HG03442 (cell line): ENCODE results near the gene RP2.

ENCODE experiments used
- ATAC-seq: cut with Tn5 transposase; IDR thresholded peaks from one replicate; pipeline ENCODE4 v1.9.1; 2021; ENCODE audit warnings: mild to moderate bottlenecking, moderate library complexity; ENCODE audit not compliant: unreplicated experiment

The RP2 gene

DNA sequence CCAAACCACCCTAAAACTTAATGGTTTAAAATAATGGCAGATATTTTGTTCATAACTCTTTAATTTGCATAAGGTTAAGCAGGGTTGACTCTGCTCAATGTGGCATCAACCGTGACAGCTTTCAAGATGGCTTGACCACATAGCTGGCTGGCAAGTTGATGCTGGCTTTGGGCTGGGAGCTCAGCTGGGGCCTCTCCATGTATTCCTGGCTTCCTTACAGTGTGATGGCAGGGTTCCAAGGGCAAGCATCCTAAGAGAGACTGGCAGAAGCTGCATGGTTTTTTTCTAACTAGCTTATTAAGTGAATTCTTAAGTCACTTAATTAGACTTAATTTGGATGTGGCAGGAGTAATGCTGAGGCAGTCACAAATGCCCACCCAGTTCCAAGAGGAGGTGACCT is 4.5 kb downstream of the RP2 start:
- no peak for ATAC-seq

DNA sequence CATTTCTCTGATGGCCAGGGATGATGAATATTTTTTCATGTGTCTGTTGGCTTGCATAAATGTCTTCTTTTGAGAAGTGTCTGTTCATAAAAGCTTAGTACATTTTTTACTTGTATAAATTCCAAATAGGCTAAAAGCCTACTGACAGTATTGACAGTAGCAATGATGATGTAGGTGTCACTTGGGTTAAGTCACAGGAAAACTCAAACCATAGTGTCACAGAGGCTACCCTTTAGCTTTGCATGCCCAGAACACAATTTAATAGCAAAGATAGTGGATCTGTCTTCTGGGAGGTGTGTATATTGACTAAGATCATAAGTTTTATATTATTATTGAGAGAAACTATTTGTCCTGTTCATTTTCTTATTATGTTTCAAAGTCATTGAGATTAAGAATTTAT is 8.1 kb downstream of the RP2 start:
- ATAC-seq = no peak

DNA sequence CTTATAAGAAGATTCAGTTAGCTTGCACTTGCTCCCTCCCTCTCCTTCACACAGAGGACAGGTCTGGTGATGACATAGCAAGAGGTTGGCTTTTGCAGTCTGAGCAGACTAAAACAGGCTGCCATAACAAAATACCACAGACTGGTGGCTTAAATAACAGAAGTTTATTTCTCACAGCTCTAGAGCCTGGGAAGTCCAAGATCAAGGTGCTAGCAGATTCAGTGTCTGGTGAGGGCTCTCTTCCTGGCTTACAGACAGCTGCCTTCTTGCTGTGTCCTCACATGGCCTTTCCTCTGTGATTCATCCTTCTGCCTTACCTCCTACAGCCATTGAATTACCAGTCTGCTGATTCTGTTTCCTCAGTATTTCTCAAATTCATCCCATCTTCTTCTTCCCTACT is 13.1 kb downstream of the RP2 start:
- ATAC-seq = no peak

DNA sequence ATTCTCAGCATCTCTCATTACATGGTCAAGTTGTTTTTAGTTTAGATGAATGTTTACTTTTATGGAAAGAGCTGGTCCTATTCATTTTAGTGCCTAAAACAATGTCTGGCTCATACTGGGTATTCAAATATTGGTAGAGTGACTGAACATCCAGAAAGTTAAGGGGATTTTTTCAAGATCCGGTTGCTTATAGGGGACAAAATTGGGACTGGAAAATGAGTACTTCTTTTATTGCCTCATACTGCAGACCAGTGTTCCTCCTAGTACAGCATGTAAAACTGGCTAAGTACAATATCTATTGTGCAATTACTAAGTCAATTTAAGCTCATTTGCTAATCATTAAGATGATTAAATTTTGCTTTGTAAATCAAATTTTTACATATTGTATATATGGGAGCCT is 13.9 kb downstream of the RP2 start:
- ATAC-seq = no peak

DNA sequence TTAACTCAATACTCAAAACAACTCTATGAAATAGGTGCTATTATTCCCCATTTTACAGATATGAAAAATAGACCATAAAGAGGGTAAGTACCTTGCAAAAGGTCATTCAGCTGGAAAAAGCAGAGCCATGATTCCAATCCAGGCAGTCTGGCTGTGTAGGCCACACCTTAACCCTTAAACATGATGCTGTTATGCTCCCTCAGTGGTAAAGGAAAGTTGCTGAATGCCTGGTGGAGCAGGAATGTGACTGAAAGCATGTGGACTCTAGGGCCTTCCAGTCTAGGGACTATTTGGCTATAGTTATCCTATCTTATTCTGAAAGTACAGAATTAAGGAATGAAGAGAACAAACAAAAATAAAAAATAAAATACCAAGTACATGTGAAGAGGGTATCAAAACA is 19.6 kb downstream of the RP2 start:
- no peak for ATAC-seq

DNA sequence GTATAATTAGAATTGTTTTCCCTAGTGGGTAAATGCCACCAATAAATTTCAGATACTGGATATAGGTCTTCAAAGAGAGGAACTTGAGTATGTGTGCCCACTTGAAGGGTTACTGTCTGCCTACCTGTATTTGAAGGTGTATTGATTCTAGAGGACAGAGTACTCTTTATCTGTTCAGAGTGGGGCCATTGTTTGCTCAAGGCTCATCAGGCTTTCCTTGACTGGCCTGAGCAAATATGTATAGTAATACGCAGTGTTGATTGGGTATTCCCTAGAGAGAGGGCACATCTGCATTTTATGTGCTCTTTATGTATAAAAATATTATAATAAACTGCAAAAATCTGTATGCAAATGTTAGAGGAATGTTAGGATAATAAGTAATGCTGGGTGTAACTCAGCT is 23.7 kb downstream of the RP2 start:
- no peak for ATAC-seq

DNA sequence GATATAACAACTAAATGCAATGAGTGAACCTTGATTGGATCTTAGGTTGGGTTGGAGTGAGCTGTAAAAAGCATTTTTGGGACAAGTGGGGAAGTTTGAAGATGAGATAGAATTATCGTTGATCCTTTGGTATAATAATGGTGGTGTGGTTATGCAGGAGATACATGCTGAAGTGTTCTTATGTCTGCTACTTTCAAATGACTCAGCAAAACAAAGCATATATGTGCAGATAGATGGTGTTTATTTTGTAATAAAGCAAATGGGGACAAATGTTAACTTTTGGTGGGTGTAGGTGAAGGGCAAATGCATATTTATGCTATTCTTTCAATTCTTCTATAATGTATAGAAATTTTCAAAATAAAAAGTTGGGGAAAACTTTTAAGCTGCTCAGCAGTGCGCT is 26.2 kb downstream of the RP2 start:
- ATAC-seq = no peak

DNA sequence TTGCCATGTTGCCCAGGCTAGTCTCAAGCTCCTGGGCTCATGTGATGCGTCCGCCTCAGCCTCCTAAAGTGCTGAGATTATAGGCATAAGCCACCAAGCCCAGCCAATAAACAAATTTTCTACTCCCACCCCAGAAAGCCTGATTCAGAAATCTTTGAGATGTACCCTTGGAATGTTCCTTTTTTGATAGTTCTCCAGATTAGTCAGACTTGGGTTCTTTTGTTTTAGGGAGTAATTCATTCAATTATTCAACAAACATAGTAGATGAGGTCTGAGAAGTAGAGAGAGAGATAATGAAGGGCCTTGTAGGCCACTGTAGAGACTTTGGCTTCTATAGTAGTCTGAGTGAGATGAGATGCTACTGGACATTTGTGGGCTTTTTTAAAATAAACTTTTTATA is 27.8 kb downstream of the RP2 start:
- no peak for ATAC-seq

DNA sequence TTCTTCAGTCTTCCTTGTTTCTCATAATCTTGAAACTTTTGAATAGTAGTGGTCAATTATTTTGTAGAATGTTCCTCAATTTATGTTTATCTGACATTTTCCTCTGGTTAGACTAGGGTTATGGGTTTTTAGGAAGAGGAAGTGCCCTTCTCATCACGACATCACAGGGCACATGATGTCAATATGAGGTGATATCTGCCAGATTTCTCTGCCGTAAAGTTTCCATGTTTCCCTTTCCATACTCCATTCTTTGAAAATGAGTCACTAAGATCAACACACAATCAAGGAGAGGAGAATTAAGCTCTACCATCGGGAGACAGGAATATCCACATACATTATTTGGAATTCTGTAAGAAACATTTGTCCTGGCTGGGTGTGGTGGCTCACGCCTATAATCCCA is 28.4 kb downstream of the RP2 start:
- ATAC-seq = no peak

DNA sequence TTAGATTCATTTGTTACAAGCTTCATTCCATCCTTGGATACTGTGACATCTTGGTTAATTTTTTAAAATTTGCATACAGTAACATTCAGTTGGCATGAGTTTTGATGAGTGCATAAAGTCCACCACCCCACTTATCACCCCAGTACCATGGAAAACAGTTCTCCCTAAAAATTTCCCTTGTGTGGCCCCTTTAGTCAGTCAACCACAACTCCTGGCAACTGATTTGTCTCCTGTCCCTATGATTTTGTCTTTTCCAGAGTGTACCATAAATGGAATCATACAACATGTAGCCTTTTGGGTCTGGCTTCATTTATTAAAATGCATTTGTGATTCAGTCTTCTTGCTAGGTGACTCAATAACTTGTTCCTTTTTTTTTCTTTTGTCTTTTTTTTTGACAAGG is 29.9 kb downstream of the RP2 start:
- ATAC-seq = no peak

DNA sequence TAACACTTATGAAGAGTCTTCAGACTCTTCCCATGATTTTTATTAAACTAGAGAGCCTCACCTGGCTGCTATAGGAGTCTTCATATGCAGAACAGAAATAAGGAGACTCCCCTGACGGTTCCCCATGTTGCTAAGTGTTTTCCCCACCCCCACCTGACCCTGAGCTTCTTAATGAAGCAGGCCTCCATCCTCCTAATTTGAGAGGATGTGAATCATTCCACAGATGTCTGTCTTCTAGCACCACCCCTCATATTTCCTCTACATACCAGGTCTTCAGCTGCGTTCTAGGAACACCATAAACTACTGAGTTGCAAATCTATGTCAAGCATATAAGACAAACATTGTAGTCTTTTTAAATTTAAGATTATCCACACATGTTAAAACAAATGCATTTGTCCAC is 36.9 kb downstream of the RP2 start:
- ATAC-seq = no peak

DNA sequence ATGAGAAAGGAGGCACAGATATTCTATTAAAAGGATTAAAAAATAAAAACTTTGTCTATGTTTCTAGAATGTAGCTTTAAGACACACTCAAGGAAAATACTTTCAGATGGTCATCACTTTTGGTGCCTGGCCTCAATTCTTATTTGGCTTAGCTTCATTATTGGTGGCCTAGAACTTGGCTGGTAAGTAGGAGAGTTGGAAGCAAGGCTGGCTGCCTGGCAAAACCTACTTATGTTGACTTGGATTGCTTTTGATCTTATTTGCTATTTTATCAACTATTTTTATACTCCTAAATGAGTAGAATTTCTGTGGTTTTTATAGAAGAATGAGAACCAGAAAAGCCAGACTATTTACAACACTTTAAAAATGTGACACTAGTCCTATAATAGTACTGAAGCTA is 40.1 kb downstream of the RP2 start:
- no peak for ATAC-seq

DNA sequence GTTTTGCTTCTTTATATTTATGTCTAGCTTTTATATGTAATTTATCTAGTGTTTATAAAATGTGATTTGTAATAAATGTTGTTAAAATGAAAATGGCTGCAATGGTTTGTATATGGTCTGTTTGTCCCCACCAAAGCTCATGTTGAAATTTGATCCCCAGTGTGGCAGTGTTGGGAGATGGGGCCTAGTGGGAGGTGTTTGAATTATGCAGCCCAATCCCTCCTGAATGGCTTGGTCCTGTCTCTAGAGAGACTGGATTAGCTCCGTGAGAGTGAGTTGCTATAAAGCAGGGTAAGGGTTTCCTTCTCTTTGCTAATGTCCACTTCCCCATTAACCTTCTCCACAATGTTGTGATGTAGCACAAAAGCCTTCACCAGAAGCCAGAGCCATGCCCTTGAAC is 45.4 kb downstream of the RP2 start:
- ATAC-seq = no peak

DNA sequence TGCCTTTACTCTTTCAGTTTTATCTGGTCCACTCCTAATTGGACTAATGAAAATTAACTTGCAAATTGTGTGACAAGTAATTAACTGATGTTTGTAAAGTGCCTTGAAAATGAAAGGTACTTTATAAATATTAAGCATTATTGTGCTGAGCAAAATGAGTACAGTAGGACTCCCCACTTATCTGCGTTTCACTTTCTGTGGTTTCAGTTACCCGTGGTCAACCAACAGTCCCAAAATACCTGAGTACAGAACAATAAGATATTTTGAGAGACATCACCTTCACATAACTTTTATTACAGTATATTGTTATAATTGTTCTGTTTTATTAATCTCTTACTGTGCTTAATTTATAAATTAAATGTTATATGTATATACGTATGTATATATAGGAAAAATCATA is 48.0 kb downstream of the RP2 start:
- ATAC-seq = no peak

DNA sequence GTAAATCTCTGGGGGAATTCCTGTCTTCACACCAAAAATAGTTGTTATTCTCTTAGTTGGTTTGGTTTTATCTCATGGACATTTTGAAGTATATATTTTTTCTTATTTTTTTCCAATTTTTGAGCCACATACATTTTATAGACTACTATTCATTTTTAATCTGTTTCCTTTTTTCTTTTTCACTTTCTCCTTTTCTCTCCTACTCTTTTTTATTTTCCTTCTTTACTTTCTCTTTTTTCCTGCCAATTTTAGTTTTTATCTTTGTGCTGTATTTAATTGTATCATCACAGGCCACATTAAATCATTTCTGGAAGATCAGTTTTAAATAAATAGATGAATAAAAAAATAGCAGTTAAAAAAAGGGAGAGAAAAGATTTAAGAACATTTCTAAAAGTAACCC is 61.4 kb downstream of the RP2 start:
- no peak for ATAC-seq

DNA sequence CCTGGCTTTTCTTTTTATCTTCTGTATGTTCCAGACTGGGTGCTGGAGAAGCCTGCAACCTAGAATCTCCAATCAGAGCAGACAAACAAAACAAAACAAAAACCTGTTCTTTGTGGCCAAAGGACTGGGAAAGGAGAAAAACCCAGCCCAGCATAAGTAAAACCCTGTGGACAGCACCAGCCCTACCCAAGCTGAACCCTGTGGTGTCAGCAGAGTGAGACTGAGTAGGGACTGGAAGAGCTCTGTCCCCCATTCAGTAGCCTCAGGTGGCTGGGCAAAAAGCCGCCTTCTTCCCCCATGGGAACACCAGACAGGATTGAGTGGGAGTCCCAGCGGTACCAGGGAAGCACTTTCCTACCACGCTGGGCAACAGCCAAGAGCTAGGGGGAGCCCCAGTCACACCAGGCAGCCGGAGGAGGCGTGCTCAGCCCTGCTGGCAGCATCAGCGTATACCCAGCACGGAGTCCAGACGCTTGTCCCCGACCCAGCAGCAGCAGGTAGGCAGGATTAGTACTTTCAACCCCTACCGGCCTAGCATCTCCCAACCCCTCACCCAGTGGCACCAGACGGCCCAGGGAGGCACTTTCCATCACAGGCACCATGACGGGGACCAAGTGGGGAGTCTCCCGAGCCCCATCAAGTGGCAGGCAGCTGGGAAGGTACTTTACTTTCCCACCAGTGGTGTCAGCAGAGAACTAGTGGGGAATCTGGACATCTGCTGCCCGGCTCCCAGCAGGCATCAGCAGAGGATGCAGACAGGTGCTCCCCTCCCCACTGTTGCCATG is 66.8 kb downstream of the RP2 start:
- peak; percentile 93 for ATAC-seq

DNA sequence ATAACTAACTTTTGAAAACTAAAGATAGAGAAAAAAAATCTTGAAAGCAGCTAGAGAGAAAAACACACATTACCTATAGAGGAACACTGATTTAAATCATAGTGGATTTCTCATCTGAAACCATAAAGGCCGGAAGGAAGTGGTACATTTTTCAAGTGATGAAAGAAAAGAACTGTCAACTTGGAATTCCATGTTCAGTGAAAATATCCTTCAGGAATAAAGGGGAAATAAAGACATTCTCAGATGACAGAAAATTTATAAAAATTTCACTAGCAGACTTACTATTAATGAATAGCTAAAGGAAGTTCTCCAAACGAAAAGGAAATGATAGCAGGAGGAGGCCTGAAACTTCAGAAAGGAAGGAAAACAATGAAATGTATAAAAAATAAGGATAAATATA is 67.8 kb downstream of the RP2 start:
- ATAC-seq = no peak

DNA sequence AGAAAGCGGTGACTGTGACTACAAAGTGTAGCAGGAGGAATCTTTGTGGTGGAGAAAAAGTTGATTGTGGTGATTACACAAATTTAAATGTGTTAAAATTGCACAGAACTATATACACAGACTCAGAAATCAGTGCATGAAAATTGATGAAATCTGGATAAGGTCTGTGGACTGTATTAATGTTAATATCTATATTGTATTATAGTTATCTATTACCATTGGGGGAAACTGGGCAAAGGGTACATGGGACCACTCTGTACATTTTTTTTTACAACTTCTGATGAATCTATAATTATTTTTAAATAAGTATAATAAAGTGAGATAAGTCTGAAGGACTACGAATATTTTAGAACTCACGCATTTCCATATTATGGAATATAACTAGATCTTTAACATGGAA is 73.6 kb downstream of the RP2 start:
- no peak for ATAC-seq

DNA sequence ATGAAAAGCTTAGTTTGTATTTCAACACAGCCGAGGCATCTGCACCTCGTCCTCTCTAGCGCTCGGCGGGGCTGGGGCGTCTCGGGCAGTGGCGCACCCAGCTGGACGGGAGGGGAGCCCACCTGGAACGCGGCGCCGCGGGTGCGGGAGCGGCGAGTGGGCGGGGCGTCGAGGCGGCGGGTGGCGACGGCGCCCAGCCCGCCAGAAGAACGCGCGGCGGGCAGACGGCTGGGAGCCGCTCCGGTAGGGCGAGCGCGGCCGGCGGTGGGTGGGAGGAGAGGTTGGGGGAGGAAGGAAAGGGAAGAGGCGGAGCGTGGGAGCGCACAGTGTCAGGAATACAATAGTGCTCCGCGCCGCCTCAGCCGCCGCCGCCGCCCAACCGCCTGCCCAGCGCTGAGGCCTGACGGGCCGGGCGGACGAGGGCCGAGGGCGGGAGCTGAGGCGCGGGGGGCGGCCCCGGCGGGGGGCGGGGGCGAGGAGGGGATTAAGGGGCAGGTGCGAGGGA is 75.3 kb downstream of the RP2 start, which contains the start of gene JADE3:
JADE3 (plus strand) TSS at position 324 of the 505 bp plus-strand sequence. CDS start 72,474 bp downstream, outside the sequence.
- ATAC-seq = peak; percentile 49

DNA sequence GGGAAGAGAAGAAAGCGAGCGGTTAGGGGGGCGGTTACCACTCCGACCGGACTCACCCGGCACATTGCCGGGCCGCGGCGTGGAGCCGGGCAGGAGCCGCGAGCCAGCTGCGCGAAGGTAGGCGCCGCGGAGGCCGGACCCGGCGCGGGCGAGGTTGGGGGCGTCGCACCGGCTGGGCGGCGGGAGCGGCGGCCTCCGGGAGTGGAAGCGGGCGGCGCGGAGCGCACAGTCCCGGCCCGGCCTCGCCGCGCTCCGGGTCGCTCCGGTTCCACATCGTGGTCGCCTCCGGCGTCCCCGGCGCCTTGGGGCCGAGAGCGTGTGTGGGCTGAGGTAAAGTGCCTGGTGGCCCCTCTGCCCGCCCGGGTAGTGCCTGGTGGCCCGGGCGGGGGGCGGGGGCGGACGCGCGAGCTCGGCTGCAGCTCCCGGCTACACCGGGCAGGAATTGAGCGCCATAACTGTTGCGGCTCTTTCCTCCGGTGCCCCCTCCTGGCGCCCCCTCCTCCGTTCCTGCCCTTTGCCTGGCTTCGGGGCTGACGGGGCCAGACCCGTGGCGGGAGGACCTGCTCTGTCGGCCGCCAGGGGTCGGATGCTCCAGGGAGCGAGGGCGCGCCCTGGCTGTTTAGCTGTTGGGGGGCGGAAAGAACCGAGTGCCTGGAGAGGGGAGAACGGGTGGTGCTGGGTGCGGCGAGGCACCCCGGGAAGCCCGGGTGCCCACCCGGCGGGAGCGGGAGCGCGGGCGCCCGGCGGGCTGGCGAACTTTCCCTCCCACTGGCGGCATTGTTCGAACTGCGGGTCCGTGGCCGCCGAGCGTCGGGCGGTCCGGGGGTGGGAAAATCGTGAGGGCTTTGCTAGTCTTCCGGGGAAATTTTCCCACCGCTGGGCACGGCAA is 76.0 kb downstream of the RP2 start:
- peak; percentile 50 for ATAC-seq

DNA sequence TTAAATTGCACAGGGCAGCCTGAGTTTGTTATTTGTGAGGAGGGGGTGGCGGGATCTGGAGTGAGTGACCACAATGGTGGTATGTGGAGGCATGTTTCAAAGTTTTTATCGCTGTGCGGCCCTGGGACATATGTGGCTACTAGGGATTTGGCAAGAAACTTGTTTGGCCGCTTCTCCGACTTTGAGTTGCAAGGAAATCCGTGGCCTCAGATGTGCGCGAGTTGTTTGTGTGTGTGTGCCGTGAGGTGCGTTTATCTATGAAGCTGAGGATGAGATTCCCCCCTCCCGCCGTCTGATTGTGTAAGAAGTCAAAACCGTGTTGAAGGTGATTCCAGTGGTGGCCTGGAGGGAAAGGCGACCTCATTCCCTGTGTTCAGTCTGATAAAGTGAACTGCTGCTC is 76.8 kb downstream of the RP2 start:
- no peak for ATAC-seq

DNA sequence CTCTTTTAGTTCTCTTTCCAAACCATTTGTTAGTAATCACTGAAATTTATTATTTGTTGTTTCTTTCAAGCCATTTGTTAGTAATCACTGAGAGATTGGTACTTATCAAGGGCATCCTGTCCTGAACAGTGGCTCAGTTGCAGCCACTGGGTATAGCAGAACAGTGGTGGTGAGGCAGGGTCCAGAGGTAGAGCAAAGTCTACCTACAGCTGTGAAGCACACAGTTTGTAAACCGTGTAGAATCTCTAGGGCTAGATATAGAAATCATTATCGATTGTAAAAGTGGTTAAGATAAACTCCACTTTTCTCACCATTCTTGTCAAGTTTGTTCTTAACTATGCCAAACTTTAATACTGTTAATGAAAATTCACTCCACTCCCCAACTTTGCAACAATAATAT is 79.4 kb downstream of the RP2 start:
- no peak for ATAC-seq
